ENCODE data around the gene PTMS. TPM values are rescaled to one million over a fixed set of nuclear protein-coding genes. Genes with fewer than 3 reads are reported as not detected.

PTMS gene
- total and polyA plus RNA-seq, 10 of the 15 experiments (the other 5 are each of a cell fraction or from before 2014, with no cell fraction given), result 2.1 to 127 (median 29.8) TPM

- TF ChIP-seq NKRF (conservative IDR thresholded peaks at IDR 0.05) (peak; percentile 79), STAT1 (conservative IDR thresholded peaks at IDR 0.05) (peak; percentile 67; the same call in 1 of the 2 replicates), FOXK2 (IDR thresholded peaks at IDR 0.05) (no peak), EP300 (IDR thresholded peaks at IDR 0.05; ENCODE audit: borderline replicate concordance in 1 of 2, control insufficient read depth in 1 of 2, low read depth in 2 of 2, low read length in 2 of 2) (no peak), ZSCAN29 (IDR thresholded peaks at IDR 0.05) (no peak), ZNF24 (IDR thresholded peaks at IDR 0.05) (no peak), GATAD2B (conservative IDR thresholded peaks at IDR 0.05; ENCODE audit: low read depth) (peak; percentile 83), YY1 (IDR thresholded peaks at IDR 0.05; ENCODE audit: low read depth, low read length) (peak; percentile 69), SMC3 (IDR thresholded peaks at IDR 0.05; ENCODE audit: borderline replicate concordance, low read length) (peak; percentile 96), ZBED1 (IDR thresholded peaks at IDR 0.05; ENCODE audit: borderline replicate concordance) (no peak), SREBF1 (IDR thresholded peaks at IDR 0.05; ENCODE audit: low read length) (no peak), ASH2L (IDR thresholded peaks at IDR 0.05; ENCODE audit: borderline replicate concordance, low read depth) (no peak), SMARCA5 (IDR thresholded peaks at IDR 0.05) (peak; percentile 80; the same call in 1 of the 2 replicates), USF2 (IDR thresholded peaks at IDR 0.05; ENCODE audit: borderline replicate concordance, low read depth, low read length) (no peak)
- TF ChIP-seq, protein P1, sequence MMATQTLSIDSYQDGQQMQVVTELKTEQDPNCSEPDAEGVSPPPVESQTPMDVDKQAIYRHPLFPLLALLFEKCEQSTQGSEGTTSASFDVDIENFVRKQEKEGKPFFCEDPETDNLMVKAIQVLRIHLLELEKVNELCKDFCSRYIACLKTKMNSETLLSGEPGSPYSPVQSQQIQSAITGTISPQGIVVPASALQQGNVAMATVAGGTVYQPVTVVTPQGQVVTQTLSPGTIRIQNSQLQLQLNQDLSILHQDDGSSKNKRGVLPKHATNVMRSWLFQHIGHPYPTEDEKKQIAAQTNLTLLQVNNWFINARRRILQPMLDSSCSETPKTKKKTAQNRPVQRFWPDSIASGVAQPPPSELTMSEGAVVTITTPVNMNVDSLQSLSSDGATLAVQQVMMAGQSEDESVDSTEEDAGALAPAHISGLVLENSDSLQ (IDR thresholded peaks at IDR 0.05), result 0 out of 2 replicates have a peak, but pooled peaks have one; percentile 39
- TF ChIP-seq, protein P2, sequence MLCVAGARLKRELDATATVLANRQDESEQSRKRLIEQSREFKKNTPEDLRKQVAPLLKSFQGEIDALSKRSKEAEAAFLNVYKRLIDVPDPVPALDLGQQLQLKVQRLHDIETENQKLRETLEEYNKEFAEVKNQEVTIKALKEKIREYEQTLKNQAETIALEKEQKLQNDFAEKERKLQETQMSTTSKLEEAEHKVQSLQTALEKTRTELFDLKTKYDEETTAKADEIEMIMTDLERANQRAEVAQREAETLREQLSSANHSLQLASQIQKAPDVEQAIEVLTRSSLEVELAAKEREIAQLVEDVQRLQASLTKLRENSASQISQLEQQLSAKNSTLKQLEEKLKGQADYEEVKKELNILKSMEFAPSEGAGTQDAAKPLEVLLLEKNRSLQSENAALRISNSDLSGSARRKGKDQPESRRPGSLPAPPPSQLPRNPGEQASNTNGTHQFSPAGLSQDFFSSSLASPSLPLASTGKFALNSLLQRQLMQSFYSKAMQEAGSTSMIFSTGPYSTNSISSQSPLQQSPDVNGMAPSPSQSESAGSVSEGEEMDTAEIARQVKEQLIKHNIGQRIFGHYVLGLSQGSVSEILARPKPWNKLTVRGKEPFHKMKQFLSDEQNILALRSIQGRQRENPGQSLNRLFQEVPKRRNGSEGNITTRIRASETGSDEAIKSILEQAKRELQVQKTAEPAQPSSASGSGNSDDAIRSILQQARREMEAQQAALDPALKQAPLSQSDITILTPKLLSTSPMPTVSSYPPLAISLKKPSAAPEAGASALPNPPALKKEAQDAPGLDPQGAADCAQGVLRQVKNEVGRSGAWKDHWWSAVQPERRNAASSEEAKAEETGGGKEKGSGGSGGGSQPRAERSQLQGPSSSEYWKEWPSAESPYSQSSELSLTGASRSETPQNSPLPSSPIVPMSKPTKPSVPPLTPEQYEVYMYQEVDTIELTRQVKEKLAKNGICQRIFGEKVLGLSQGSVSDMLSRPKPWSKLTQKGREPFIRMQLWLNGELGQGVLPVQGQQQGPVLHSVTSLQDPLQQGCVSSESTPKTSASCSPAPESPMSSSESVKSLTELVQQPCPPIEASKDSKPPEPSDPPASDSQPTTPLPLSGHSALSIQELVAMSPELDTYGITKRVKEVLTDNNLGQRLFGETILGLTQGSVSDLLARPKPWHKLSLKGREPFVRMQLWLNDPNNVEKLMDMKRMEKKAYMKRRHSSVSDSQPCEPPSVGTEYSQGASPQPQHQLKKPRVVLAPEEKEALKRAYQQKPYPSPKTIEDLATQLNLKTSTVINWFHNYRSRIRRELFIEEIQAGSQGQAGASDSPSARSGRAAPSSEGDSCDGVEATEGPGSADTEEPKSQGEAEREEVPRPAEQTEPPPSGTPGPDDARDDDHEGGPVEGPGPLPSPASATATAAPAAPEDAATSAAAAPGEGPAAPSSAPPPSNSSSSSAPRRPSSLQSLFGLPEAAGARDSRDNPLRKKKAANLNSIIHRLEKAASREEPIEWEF (IDR thresholded peaks at IDR 0.05; ENCODE audit: insufficient replicate concordance, low read depth, low read length), result no peak
- TF ChIP-seq, protein P3, sequence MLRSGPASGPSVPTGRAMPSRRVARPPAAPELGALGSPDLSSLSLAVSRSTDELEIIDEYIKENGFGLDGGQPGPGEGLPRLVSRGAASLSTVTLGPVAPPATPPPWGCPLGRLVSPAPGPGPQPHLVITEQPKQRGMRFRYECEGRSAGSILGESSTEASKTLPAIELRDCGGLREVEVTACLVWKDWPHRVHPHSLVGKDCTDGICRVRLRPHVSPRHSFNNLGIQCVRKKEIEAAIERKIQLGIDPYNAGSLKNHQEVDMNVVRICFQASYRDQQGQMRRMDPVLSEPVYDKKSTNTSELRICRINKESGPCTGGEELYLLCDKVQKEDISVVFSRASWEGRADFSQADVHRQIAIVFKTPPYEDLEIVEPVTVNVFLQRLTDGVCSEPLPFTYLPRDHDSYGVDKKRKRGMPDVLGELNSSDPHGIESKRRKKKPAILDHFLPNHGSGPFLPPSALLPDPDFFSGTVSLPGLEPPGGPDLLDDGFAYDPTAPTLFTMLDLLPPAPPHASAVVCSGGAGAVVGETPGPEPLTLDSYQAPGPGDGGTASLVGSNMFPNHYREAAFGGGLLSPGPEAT (IDR thresholded peaks at IDR 0.05; ENCODE audit: low read depth), result peak; percentile 61; the same call in 1 of the 2 replicates
Measured at GRCh38 chr12:6778574-6779550, 12.7 kb downstream of the PTMS start (continued).
